HepG2 (cell line): ENCODE results near the gene CADPS.

Experiments used
- BHLHE40 ChIP-seq: IDR thresholded peaks from 2 replicates; pipeline ENCODE4 v1.6.1; 2011; ENCODE audit warnings: low read length, improper control_type of control experiment
- CREB1 ChIP-seq, 2 experiments: fragments of 450-650 bp in 1 of 2; IDR thresholded peaks; 2 replicates each; pipeline ENCODE4 v1.6.1; 2016 to 2017; ENCODE audit warnings: control low read depth in 1 of 2, mild to moderate bottlenecking in 1 of 2, missing compliant biosample characterization in 1 of 2, missing genetic modification characterization in 1 of 2
- EHMT2 ChIP-seq: fragments of 200-600 bp; sonication (generic); IDR thresholded peaks from 2 replicates; pipeline ENCODE4 v1.7.0; 2017; ENCODE audit warnings: antibody characterized with exemption, low read depth, low read length, borderline replicate concordance
- NCOA2 ChIP-seq: sonication (generic); formaldehyde crosslinking; IDR thresholded peaks from 2 replicates; pipeline ENCODE4 v1.8.0; 2022; ENCODE audit warnings: inconsistent platforms
- TCF12 ChIP-seq, 2 experiments: fragments of 450-650 bp in 1 of 2; sonication (generic) in 1 of 2; formaldehyde crosslinking in 1 of 2; IDR thresholded peaks; 2 replicates each; pipeline versions ENCODE4 v1.6.1 to v1.8.0; 2017 to 2022; ENCODE audit warnings: antibody characterized with exemption in 1 of 2, mild to moderate bottlenecking in 1 of 2, missing genetic modification reagents in 1 of 2, moderate library complexity in 1 of 2
- ZNF670 ChIP-seq: sonication (generic); formaldehyde crosslinking; IDR thresholded peaks from 2 replicates; pipeline ENCODE4 v1.8.0; 2022; ENCODE audit warnings: mild to moderate bottlenecking, missing genetic modification reagents, borderline replicate concordance
- ZNF768 ChIP-seq: sonication (generic); formaldehyde crosslinking; IDR thresholded peaks from 2 replicates; pipeline ENCODE4 v1.4.0; 2020; ENCODE audit warnings: missing genetic modification reagents
- ZNF782 ChIP-seq: sonication (generic); formaldehyde crosslinking; IDR thresholded peaks from 2 replicates; pipeline ENCODE4 v1.4.0; 2020; ENCODE audit warnings: missing genetic modification reagents, mild to moderate bottlenecking, borderline replicate concordance
- ZZZ3 ChIP-seq: sonication (generic); formaldehyde crosslinking; IDR thresholded peaks from 2 replicates; pipeline ENCODE4 v1.4.0; 2020; ENCODE audit warnings: missing genetic modification reagents, mild to moderate bottlenecking, borderline replicate concordance
- TF ChIP-seq, protein P1 (sequence below): IDR thresholded peaks from 2 replicates; pipeline ENCODE4 v1.6.1; 2012; ENCODE audit warnings: low read length, improper control_type of control experiment
- TF ChIP-seq, protein P2 (sequence below): fragments of 450-650 bp; IDR thresholded peaks from 2 replicates; pipeline ENCODE4 v1.6.1; 2016
- TF ChIP-seq, protein P3 (sequence below): sonication (generic); formaldehyde crosslinking; IDR thresholded peaks from 2 replicates; pipeline ENCODE4 v1.5.0; 2020; ENCODE audit warnings: mild to moderate bottlenecking, missing genetic modification reagents, moderate library complexity
- TF ChIP-seq, protein P4 (sequence below): sonication (generic); formaldehyde crosslinking; IDR thresholded peaks from 2 replicates; pipeline ENCODE4 v1.4.0; 2020; ENCODE audit warnings: missing genetic modification reagents, borderline replicate concordance
- TF ChIP-seq, protein P5 (sequence below): sonication (generic); formaldehyde crosslinking; IDR thresholded peaks from 2 replicates; pipeline ENCODE4 v1.4.0; 2020; ENCODE audit warnings: missing genetic modification reagents

DNA sequence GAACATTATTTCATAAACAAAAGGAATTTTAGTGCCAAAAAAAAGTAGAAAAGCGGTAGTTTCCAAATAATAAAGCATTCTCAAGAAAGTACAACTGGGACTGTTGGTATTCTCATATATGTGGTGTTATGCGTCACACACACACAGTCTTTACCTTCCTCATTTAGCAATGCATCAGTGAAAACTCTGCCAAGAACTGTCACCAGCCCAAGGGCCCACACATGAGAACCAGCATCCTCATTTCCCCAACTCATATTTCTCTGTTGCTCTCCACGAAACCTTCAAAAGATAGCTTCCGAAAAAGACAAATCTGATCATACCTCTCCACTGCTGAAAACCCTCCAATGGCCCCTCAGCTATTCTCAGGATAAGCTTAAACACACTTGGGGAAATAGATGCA, 150.7 kb downstream of the CADPS start:
- TF ChIP-seq ZNF670 (CRISPR knock-in tag) (no peak), ZNF768 (CRISPR knock-in tag) (no peak), ZNF782 (CRISPR knock-in tag) (no peak), ZZZ3 (CRISPR knock-in tag) (no peak), TCF12 (IDR thresholded peaks at IDR 0.05) (no peak), TCF12 (CRISPR knock-in tag; IDR thresholded peaks at IDR 0.05) (no peak), EHMT2 (no peak), BHLHE40 (no peak), CREB1 (IDR thresholded peaks at IDR 0.05) (no peak), CREB1 (CRISPR knock-in tag; IDR thresholded peaks at IDR 0.05) (no peak), NCOA2 (no peak)
- TF ChIP-seq, protein P1, sequence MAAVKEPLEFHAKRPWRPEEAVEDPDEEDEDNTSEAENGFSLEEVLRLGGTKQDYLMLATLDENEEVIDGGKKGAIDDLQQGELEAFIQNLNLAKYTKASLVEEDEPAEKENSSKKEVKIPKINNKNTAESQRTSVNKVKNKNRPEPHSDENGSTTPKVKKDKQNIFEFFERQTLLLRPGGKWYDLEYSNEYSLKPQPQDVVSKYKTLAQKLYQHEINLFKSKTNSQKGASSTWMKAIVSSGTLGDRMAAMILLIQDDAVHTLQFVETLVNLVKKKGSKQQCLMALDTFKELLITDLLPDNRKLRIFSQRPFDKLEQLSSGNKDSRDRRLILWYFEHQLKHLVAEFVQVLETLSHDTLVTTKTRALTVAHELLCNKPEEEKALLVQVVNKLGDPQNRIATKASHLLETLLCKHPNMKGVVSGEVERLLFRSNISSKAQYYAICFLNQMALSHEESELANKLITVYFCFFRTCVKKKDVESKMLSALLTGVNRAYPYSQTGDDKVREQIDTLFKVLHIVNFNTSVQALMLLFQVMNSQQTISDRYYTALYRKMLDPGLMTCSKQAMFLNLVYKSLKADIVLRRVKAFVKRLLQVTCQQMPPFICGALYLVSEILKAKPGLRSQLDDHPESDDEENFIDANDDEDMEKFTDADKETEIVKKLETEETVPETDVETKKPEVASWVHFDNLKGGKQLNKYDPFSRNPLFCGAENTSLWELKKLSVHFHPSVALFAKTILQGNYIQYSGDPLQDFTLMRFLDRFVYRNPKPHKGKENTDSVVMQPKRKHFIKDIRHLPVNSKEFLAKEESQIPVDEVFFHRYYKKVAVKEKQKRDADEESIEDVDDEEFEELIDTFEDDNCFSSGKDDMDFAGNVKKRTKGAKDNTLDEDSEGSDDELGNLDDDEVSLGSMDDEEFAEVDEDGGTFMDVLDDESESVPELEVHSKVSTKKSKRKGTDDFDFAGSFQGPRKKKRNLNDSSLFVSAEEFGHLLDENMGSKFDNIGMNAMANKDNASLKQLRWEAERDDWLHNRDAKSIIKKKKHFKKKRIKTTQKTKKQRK = no peak
- TF ChIP-seq, protein P2, sequence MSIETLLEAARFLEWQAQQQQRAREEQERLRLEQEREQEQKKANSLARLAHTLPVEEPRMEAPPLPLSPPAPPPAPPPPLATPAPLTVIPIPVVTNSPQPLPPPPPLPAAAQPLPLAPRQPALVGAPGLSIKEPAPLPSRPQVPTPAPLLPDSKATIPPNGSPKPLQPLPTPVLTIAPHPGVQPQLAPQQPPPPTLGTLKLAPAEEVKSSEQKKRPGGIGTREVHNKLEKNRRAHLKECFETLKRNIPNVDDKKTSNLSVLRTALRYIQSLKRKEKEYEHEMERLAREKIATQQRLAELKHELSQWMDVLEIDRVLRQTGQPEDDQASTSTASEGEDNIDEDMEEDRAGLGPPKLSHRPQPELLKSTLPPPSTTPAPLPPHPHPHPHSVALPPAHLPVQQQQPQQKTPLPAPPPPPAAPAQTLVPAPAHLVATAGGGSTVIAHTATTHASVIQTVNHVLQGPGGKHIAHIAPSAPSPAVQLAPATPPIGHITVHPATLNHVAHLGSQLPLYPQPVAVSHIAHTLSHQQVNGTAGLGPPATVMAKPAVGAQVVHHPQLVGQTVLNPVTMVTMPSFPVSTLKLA = no peak
- TF ChIP-seq, protein P3, sequence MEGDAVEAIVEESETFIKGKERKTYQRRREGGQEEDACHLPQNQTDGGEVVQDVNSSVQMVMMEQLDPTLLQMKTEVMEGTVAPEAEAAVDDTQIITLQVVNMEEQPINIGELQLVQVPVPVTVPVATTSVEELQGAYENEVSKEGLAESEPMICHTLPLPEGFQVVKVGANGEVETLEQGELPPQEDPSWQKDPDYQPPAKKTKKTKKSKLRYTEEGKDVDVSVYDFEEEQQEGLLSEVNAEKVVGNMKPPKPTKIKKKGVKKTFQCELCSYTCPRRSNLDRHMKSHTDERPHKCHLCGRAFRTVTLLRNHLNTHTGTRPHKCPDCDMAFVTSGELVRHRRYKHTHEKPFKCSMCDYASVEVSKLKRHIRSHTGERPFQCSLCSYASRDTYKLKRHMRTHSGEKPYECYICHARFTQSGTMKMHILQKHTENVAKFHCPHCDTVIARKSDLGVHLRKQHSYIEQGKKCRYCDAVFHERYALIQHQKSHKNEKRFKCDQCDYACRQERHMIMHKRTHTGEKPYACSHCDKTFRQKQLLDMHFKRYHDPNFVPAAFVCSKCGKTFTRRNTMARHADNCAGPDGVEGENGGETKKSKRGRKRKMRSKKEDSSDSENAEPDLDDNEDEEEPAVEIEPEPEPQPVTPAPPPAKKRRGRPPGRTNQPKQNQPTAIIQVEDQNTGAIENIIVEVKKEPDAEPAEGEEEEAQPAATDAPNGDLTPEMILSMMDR (CRISPR knock-in tag) = no peak
- TF ChIP-seq, protein P4, sequence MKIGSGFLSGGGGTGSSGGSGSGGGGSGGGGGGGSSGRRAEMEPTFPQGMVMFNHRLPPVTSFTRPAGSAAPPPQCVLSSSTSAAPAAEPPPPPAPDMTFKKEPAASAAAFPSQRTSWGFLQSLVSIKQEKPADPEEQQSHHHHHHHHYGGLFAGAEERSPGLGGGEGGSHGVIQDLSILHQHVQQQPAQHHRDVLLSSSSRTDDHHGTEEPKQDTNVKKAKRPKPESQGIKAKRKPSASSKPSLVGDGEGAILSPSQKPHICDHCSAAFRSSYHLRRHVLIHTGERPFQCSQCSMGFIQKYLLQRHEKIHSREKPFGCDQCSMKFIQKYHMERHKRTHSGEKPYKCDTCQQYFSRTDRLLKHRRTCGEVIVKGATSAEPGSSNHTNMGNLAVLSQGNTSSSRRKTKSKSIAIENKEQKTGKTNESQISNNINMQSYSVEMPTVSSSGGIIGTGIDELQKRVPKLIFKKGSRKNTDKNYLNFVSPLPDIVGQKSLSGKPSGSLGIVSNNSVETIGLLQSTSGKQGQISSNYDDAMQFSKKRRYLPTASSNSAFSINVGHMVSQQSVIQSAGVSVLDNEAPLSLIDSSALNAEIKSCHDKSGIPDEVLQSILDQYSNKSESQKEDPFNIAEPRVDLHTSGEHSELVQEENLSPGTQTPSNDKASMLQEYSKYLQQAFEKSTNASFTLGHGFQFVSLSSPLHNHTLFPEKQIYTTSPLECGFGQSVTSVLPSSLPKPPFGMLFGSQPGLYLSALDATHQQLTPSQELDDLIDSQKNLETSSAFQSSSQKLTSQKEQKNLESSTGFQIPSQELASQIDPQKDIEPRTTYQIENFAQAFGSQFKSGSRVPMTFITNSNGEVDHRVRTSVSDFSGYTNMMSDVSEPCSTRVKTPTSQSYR (CRISPR knock-in tag) = no peak
- TF ChIP-seq, protein P5, sequence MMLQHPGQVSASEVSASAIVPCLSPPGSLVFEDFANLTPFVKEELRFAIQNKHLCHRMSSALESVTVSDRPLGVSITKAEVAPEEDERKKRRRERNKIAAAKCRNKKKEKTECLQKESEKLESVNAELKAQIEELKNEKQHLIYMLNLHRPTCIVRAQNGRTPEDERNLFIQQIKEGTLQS (CRISPR knock-in tag) = no peak
